Measurements from ENCODE around the gene ARPC5L. TPM values are rescaled to one million over a fixed set of nuclear protein-coding genes. Genes with fewer than 3 reads are reported as not detected.

ARPC5L gene
- total RNA-seq, 1 donor = 9.8 TPM

DNA sequence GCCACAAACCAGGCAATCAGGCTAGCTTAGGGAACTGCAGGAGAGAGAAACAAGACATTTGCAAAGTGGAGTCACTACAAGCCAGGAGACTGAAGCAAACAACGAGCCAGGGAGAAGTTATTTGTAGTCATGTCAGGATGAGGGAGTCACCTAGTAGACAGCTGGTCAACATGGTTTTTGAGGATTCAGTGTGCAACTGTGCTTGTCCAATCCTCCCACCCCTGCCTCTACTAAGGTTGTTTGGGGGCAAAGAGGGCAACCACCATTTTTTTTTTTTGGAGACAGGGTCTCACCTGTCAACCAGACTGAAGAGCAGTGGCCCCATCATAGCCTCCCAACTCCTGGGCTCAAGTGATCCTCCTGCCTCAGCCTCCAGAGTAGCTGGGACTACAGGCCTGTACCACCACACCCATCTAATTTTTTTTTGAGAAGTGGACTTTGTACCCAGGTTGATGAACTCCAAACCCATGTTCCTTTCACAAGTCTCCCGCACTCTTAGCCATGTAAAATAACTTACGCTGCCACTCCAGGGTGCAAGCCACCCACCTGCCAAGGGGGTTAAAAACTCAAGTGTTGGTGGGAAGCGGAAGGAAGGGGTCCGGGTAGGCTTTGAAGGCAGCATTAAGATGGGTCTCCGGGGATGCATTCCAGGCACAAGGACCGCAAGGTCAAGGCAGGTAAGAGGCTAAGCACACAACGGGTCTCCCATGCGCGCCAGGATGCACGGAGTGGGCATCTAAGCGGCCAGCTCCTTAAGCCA, 1.2 kb upstream of the ARPC5L start:
- Histone ChIP-seq H3K4me2 (ENCODE audit: insufficient read depth, low read length) (peak overlapping the region; percentile 94), H3K27me3 (ENCODE audit: insufficient read depth, low read length) (no peaks in the 10 kb centered on the region), H4K20me1 (ENCODE audit: insufficient read depth, low read length) (peaks cover 56% of the 10 kb centered on the region), H3K4me1 (ENCODE audit: insufficient read depth, low read length) (peaks cover 22% of the 10 kb centered on the region), H3K27ac (ENCODE audit: low read depth, low read length) (peak overlapping the region; percentile 90), H3K79me2 (ENCODE audit: insufficient read depth, low read length) (peaks cover 34% of the 10 kb centered on the region), H3K9me3 (ENCODE audit: low read depth, low read length) (no peaks in the 10 kb centered on the region), H3K4me3 (ENCODE audit: insufficient read depth, low read length) (peak overlapping the region; percentile 90), H3K36me3 (ENCODE audit: insufficient read depth, low read length) (peaks cover 45% of the 10 kb centered on the region), H2AFZ (ENCODE audit: low read length) (no peak overlapping the region)
- DNase-seq (ENCODE audit: insufficient read length, low spot score, missing footprints) = peak; percentile 88
- TF ChIP-seq, protein P1, sequence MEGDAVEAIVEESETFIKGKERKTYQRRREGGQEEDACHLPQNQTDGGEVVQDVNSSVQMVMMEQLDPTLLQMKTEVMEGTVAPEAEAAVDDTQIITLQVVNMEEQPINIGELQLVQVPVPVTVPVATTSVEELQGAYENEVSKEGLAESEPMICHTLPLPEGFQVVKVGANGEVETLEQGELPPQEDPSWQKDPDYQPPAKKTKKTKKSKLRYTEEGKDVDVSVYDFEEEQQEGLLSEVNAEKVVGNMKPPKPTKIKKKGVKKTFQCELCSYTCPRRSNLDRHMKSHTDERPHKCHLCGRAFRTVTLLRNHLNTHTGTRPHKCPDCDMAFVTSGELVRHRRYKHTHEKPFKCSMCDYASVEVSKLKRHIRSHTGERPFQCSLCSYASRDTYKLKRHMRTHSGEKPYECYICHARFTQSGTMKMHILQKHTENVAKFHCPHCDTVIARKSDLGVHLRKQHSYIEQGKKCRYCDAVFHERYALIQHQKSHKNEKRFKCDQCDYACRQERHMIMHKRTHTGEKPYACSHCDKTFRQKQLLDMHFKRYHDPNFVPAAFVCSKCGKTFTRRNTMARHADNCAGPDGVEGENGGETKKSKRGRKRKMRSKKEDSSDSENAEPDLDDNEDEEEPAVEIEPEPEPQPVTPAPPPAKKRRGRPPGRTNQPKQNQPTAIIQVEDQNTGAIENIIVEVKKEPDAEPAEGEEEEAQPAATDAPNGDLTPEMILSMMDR (IDR thresholded peaks at IDR 0.05; ENCODE audit: extremely low read depth, low read depth, low read length) = no peak

DNA sequence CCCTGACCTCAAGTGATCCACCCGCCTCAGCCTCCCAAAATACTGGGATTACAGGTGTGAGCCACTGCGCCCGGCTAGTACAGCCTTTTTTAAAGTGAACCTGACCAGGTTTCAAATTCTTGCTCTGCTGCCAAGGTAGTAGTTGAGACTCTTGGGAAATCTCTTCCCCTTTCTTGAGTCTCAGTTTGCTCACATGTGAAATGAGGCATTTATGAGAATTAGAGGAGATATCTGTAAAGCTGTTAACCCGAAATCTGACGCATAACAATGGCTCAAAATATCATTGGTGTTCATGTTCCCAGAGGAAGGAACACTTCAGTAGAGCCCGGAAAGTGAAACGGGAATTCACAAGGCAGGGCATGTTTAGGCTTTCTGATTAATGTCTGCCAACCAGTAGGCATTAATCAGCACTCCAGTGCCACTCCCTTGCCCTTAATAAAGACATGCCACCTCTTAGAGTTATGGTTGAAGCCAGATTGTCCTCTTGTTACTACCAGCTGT, 1.5 kb downstream of the ARPC5L start:
- TF ChIP-seq, protein P1 (IDR thresholded peaks at IDR 0.05; ENCODE audit: extremely low read depth, low read depth, low read length) = no peak
- H3K27ac ChIP-seq (ENCODE audit: low read depth, low read length) = no peak overlapping the region
- peaks cover 25% of the 10 kb centered on the region for H3K36me3 ChIP-seq (ENCODE audit: insufficient read depth, low read length)
- H3K27me3 ChIP-seq (ENCODE audit: insufficient read depth, low read length) = no peaks in the 10 kb centered on the region
- H3K4me1 ChIP-seq (ENCODE audit: insufficient read depth, low read length) = peaks cover 31% of the 10 kb centered on the region
- no peaks in the 10 kb centered on the region for H3K9me3 ChIP-seq (ENCODE audit: low read depth, low read length)
- H4K20me1 ChIP-seq (ENCODE audit: insufficient read depth, low read length) = peaks cover 32% of the 10 kb centered on the region
- DNase-seq (ENCODE audit: insufficient read length, low spot score, missing footprints) = no peak
- H3K79me2 ChIP-seq (ENCODE audit: insufficient read depth, low read length) = peaks cover 43% of the 10 kb centered on the region
- H3K4me2 ChIP-seq (ENCODE audit: insufficient read depth, low read length) = no peak overlapping the region
- peak overlapping the region; percentile 25 for H2AFZ ChIP-seq (ENCODE audit: low read length)
- H3K4me3 ChIP-seq (ENCODE audit: insufficient read depth, low read length) = no peak overlapping the region

DNA sequence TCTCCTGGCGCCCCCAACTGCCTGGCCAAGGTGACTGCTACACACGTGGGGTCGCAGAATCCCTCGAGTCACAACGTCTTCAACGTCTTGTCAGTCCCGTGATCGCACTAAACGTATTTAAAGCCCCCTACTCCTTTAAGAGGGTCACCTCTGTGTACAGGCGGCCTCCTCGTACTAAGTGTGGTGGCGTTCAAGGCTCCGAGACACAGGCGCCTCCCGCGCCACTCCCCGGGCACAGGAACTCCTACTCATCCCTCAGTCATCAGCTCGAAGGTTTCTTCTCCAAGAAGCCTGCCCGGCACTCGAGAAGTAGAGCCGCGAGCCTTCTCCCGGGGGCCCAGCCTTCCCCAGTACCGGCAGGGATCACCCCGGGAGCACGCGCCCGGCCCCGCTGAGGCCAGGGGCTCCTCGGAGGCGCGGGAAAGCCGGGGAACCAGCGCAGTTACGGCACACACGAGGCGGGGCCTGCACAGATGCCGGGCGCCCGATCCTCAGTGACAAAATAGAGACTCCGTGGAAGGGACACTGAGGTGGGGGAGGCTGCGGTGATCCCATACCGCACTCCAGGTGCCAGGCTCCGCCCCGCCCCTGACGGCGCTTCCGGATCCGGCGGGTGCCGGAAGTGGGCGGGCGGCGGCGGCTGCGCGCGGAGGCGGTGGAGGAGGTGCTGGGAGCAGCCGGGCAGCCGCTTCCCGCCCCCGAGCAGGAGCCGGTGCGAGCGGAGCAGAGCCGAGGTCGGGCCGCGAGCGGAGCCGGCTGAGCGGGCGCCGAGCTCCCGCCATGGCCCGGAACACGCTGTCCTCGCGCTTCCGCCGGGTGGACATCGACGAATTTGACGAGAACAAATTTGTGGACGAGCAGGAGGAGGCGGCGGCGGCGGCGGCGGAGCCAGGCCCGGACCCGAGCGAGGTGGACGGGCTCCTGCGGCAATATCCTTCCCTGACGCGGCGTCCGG, 6.9 kb downstream of the ARPC5L start:
- Histone ChIP-seq H3K4me3 (ENCODE audit: insufficient read depth, low read length) (peak overlapping the region; percentile 98), H3K9me3 (ENCODE audit: low read depth, low read length) (no peaks in the 10 kb centered on the region), H3K27me3 (ENCODE audit: insufficient read depth, low read length) (no peaks in the 10 kb centered on the region), H2AFZ (ENCODE audit: low read length) (peak overlapping the region; percentile 89), H3K4me2 (ENCODE audit: insufficient read depth, low read length) (peak overlapping the region; percentile 97), H3K36me3 (ENCODE audit: insufficient read depth, low read length) (peaks cover 23% of the 10 kb centered on the region), H4K20me1 (ENCODE audit: insufficient read depth, low read length) (peaks cover 36% of the 10 kb centered on the region), H3K4me1 (ENCODE audit: insufficient read depth, low read length) (peaks cover 39% of the 10 kb centered on the region), H3K27ac (ENCODE audit: low read depth, low read length) (peak overlapping the region; percentile 95), H3K79me2 (ENCODE audit: insufficient read depth, low read length) (peaks cover 62% of the 10 kb centered on the region)
- DNase-seq (ENCODE audit: insufficient read length, low spot score, missing footprints) = peak; percentile 100
- TF ChIP-seq, protein P1 (IDR thresholded peaks at IDR 0.05; ENCODE audit: extremely low read depth, low read depth, low read length) = no peak

Data from osteoblast (primary cell).